Measurements from ENCODE around the gene POLR2E.

DNA sequence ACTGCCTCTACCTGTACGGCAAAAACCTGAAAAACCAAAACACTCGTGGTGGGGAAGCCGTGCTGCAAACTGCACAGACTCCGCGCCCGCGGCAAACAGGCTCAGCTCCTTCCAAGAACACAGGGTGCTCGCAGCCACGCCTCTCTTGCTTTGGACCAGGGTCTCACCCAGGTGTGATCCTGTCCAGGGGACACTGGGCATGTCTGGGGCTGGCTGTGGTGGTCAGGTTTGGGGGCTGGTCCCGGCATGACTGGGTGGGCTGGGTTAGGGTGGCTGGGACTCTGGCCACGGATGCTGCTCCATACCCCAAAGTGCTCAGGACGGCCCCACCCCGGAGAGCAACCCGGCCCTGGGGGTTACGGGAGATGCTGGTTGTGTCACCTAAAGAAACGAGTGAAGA is 22.5 kb upstream of the POLR2E start:
- TF ChIP-seq, protein P1, sequence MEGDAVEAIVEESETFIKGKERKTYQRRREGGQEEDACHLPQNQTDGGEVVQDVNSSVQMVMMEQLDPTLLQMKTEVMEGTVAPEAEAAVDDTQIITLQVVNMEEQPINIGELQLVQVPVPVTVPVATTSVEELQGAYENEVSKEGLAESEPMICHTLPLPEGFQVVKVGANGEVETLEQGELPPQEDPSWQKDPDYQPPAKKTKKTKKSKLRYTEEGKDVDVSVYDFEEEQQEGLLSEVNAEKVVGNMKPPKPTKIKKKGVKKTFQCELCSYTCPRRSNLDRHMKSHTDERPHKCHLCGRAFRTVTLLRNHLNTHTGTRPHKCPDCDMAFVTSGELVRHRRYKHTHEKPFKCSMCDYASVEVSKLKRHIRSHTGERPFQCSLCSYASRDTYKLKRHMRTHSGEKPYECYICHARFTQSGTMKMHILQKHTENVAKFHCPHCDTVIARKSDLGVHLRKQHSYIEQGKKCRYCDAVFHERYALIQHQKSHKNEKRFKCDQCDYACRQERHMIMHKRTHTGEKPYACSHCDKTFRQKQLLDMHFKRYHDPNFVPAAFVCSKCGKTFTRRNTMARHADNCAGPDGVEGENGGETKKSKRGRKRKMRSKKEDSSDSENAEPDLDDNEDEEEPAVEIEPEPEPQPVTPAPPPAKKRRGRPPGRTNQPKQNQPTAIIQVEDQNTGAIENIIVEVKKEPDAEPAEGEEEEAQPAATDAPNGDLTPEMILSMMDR (IDR thresholded peaks at IDR 0.05) = no peak
- TF ChIP-seq POLR2A (IDR thresholded peaks at IDR 0.05) = no peak

Data from body of pancreas (tissue), 4 donors.